ENCODE results near the gene ARHGEF10L. TPM values are rescaled to one million over a fixed set of nuclear protein-coding genes. Genes with fewer than 3 reads are reported as not detected.

Gene ARHGEF10L
- total RNA-seq, 1 experiment from 2014 or later, result not detected

DNA sequence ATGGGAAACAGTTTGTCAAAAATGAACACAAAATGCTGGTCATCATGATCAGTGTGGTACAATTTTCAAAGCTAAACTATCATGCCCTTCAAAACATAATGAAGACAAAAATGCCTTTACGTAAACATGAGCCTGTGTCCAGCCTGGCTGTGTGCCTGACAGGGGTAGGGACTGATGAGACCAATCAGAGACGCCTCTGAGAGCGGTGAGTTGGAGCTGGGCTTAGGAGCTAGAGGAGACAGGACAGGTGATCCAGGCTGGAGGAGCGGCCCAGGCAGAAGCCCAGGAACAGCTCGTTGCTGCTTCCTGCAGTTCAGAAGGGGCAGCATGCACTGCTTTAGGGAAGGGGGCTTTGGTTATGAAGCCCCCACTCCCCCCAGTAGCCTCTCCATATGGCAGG lies 70.0 kb downstream of the ARHGEF10L start:
- no peaks in the 10 kb centered on the region for H3K79me2 ChIP-seq (ENCODE audit: low read length)
- no peak overlapping the region for H3K9ac ChIP-seq (ENCODE audit: low read length)
- H2AFZ ChIP-seq (ENCODE audit: low read length), result no peak overlapping the region
- H3K9me2 ChIP-seq (replicated peaks; ENCODE audit: insufficient read depth, low read length), result no peaks in the 10 kb centered on the region
- H4K20me1 ChIP-seq (ENCODE audit: insufficient read depth, low read depth, low read length), result no peaks in the 10 kb centered on the region
- no peak overlapping the region for H3K4me2 ChIP-seq (ENCODE audit: low read depth, low read length, poor library complexity, severe bottlenecking)
- H3K36me3 ChIP-seq (ENCODE audit: insufficient read depth, low read length), result no peaks in the 10 kb centered on the region
- no peak for DNase-seq
- no peak overlapping the region for H3K4me3 ChIP-seq (ENCODE audit: low read length)
- no peaks in the 10 kb centered on the region for H3K9me3 ChIP-seq (ENCODE audit: low read length)
- no peak overlapping the region for H3K27ac ChIP-seq (ENCODE audit: low read length)
- H3K4me1 ChIP-seq (ENCODE audit: low read length), result no peaks in the 10 kb centered on the region
- no peaks in the 10 kb centered on the region for H3K27me3 ChIP-seq (ENCODE audit: low read length)

- H3K27ac ChIP-seq (ENCODE audit: low read length), result no peak overlapping the region
- H3K9me3 ChIP-seq (ENCODE audit: low read length), result no peaks in the 10 kb centered on the region
- no peaks in the 10 kb centered on the region for H3K9me2 ChIP-seq (replicated peaks; ENCODE audit: insufficient read depth, low read length)
- no peaks in the 10 kb centered on the region for H4K20me1 ChIP-seq (ENCODE audit: insufficient read depth, low read depth, low read length)
- no peaks in the 10 kb centered on the region for H3K4me1 ChIP-seq (ENCODE audit: low read length)
- H3K27me3 ChIP-seq (ENCODE audit: low read length), result no peaks in the 10 kb centered on the region
- no peak overlapping the region for H2AFZ ChIP-seq (ENCODE audit: low read length)
- H3K4me2 ChIP-seq (ENCODE audit: low read depth, low read length, poor library complexity, severe bottlenecking), result no peak overlapping the region
- DNase-seq, result no peak
- H3K9ac ChIP-seq (ENCODE audit: low read length), result no peak overlapping the region
- no peaks in the 10 kb centered on the region for H3K79me2 ChIP-seq (ENCODE audit: low read length)
- H3K4me3 ChIP-seq (ENCODE audit: low read length), result no peak overlapping the region
- H3K36me3 ChIP-seq (ENCODE audit: insufficient read depth, low read length), result no peaks in the 10 kb centered on the region
These were observed 70.6 kb downstream of the ARHGEF10L start for GRCh38 chr1:17610085-17610484.

DNA sequence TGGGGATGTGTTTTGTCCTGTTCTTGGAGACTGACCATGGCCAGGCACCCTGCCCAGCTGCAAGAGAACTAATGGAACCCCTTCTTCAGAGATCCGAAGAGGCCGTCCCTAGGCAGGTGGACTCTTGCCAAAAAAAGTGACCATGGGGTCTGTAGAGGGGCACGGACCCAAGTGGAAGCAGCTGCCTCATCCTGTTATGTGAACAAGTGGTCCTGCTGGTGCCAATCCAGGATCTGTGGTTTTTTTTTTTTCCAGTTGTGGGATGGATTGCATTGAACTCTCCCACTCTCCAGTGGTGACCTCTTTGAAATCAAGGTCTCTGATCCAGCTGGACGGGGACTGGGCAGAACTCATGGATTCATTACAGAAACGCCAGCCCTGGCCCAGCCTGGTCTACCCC lies 71.2 kb downstream of the ARHGEF10L start:
- H2AFZ ChIP-seq (ENCODE audit: low read length), result no peak overlapping the region
- no peaks in the 10 kb centered on the region for H3K9me2 ChIP-seq (replicated peaks; ENCODE audit: insufficient read depth, low read length)
- no peak for DNase-seq
- H3K4me3 ChIP-seq (ENCODE audit: low read length), result no peak overlapping the region
- no peak overlapping the region for H3K4me2 ChIP-seq (ENCODE audit: low read depth, low read length, poor library complexity, severe bottlenecking)
- no peaks in the 10 kb centered on the region for H3K79me2 ChIP-seq (ENCODE audit: low read length)
- H3K4me1 ChIP-seq (ENCODE audit: low read length), result no peaks in the 10 kb centered on the region
- no peak overlapping the region for H3K27ac ChIP-seq (ENCODE audit: low read length)
- H4K20me1 ChIP-seq (ENCODE audit: insufficient read depth, low read depth, low read length), result no peaks in the 10 kb centered on the region
- no peaks in the 10 kb centered on the region for H3K27me3 ChIP-seq (ENCODE audit: low read length)
- no peaks in the 10 kb centered on the region for H3K36me3 ChIP-seq (ENCODE audit: insufficient read depth, low read length)
- no peak overlapping the region for H3K9ac ChIP-seq (ENCODE audit: low read length)
- H3K9me3 ChIP-seq (ENCODE audit: low read length), result no peaks in the 10 kb centered on the region

DNA sequence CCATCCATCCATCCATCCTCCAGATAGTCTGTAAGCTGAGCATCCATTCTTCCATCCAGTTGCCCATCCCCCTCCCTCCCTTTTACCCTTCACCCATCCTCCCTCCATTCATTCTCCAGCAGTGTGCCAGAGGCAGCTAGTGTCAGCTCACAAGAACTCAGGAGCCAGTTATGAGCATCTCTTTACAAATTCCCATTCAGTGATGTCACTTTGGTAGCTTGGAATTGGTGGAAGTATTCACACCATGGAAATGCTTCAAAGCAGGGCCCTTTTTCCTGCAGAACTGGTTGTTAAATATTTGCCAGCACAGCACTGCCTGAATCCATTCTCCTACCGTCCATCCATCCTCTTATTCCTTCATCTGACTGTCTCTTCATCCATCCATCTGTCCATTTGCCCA lies 72.5 kb downstream of the ARHGEF10L start:
- no peak overlapping the region for H3K27ac ChIP-seq (ENCODE audit: low read length)
- H3K4me2 ChIP-seq (ENCODE audit: low read depth, low read length, poor library complexity, severe bottlenecking), result no peak overlapping the region
- no peaks in the 10 kb centered on the region for H3K36me3 ChIP-seq (ENCODE audit: insufficient read depth, low read length)
- H3K27me3 ChIP-seq (ENCODE audit: low read length), result no peaks in the 10 kb centered on the region
- DNase-seq, result no peak
- no peak overlapping the region for H3K9ac ChIP-seq (ENCODE audit: low read length)
- H3K4me3 ChIP-seq (ENCODE audit: low read length), result no peak overlapping the region
- no peaks in the 10 kb centered on the region for H3K4me1 ChIP-seq (ENCODE audit: low read length)
- H3K9me2 ChIP-seq (replicated peaks; ENCODE audit: insufficient read depth, low read length), result no peaks in the 10 kb centered on the region
- no peak overlapping the region for H2AFZ ChIP-seq (ENCODE audit: low read length)
- no peaks in the 10 kb centered on the region for H3K9me3 ChIP-seq (ENCODE audit: low read length)
- no peaks in the 10 kb centered on the region for H4K20me1 ChIP-seq (ENCODE audit: insufficient read depth, low read depth, low read length)
- no peaks in the 10 kb centered on the region for H3K79me2 ChIP-seq (ENCODE audit: low read length)

DNA sequence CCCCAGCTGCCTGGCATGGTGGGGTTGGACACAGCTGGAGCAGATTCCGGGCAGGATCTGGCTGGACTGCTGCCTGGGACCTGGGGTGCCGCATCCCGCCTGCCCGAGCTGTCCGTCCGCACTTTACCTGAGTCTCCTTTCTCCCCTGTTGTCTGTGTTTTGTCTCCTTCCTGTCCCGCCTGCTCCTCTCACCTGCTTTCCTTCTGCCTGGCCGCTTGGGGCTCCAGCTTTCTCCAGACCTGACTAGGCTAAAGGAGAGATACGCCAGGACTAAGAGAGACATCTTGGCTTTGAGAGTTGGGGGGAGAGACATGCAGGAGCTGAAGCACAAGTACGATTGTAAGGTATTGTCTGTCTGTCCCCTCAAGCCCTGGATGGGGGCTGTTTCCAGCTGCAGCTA lies 73.3 kb downstream of the ARHGEF10L start:
- no peak overlapping the region for H3K4me2 ChIP-seq (ENCODE audit: low read depth, low read length, poor library complexity, severe bottlenecking)
- no peak overlapping the region for H3K27ac ChIP-seq (ENCODE audit: low read length)
- H3K79me2 ChIP-seq (ENCODE audit: low read length), result no peaks in the 10 kb centered on the region
- H3K4me3 ChIP-seq (ENCODE audit: low read length), result no peak overlapping the region
- H3K27me3 ChIP-seq (ENCODE audit: low read length), result no peaks in the 10 kb centered on the region
- no peaks in the 10 kb centered on the region for H3K36me3 ChIP-seq (ENCODE audit: insufficient read depth, low read length)
- H3K9me2 ChIP-seq (replicated peaks; ENCODE audit: insufficient read depth, low read length), result no peaks in the 10 kb centered on the region
- no peaks in the 10 kb centered on the region for H3K4me1 ChIP-seq (ENCODE audit: low read length)
- no peaks in the 10 kb centered on the region for H3K9me3 ChIP-seq (ENCODE audit: low read length)
- no peaks in the 10 kb centered on the region for H4K20me1 ChIP-seq (ENCODE audit: insufficient read depth, low read depth, low read length)
- H2AFZ ChIP-seq (ENCODE audit: low read length), result no peak overlapping the region
- no peak for DNase-seq
- no peak overlapping the region for H3K9ac ChIP-seq (ENCODE audit: low read length)

- Histone ChIP-seq H3K27me3 (ENCODE audit: low read length) (no peaks in the 10 kb centered on the region), H3K4me3 (ENCODE audit: low read length) (no peak overlapping the region), H3K9me3 (ENCODE audit: low read length) (no peaks in the 10 kb centered on the region), H3K79me2 (ENCODE audit: low read length) (no peaks in the 10 kb centered on the region), H3K27ac (ENCODE audit: low read length) (no peak overlapping the region), H3K36me3 (ENCODE audit: insufficient read depth, low read length) (no peaks in the 10 kb centered on the region), H4K20me1 (ENCODE audit: insufficient read depth, low read depth, low read length) (no peaks in the 10 kb centered on the region), H3K9me2 (replicated peaks; ENCODE audit: insufficient read depth, low read length) (no peaks in the 10 kb centered on the region), H3K9ac (ENCODE audit: low read length) (no peak overlapping the region), H2AFZ (ENCODE audit: low read length) (no peak overlapping the region), H3K4me2 (ENCODE audit: low read depth, low read length, poor library complexity, severe bottlenecking) (no peak overlapping the region), H3K4me1 (ENCODE audit: low read length) (no peaks in the 10 kb centered on the region)
- DNase-seq, result no peak
These were observed 75.1 kb downstream of the ARHGEF10L start for GRCh38 chr1:17614586-17614985.

- no peaks in the 10 kb centered on the region for H4K20me1 ChIP-seq (ENCODE audit: insufficient read depth, low read depth, low read length)
- no peak overlapping the region for H3K27ac ChIP-seq (ENCODE audit: low read length)
- H3K9me3 ChIP-seq (ENCODE audit: low read length), result no peaks in the 10 kb centered on the region
These were observed 75.7 kb downstream of the ARHGEF10L start for GRCh38 chr1:17615157-17615556.

GRCh38 chr1:17615959-17616358 lies 76.5 kb downstream of the ARHGEF10L start:
- Histone ChIP-seq H3K4me1 (ENCODE audit: low read length) (no peaks in the 10 kb centered on the region), H3K27ac (ENCODE audit: low read length) (no peak overlapping the region), H3K4me2 (ENCODE audit: low read depth, low read length, poor library complexity, severe bottlenecking) (no peak overlapping the region), H3K4me3 (ENCODE audit: low read length) (no peak overlapping the region), H2AFZ (ENCODE audit: low read length) (no peak overlapping the region), H3K36me3 (ENCODE audit: insufficient read depth, low read length) (no peaks in the 10 kb centered on the region), H3K79me2 (ENCODE audit: low read length) (no peaks in the 10 kb centered on the region), H3K9me3 (ENCODE audit: low read length) (no peaks in the 10 kb centered on the region), H3K27me3 (ENCODE audit: low read length) (no peaks in the 10 kb centered on the region), H3K9ac (ENCODE audit: low read length) (no peak overlapping the region), H3K9me2 (replicated peaks; ENCODE audit: insufficient read depth, low read length) (no peaks in the 10 kb centered on the region), H4K20me1 (ENCODE audit: insufficient read depth, low read depth, low read length) (no peaks in the 10 kb centered on the region)
- DNase-seq, result no peak

More at GRCh38 chr1:17615157-17615556, 75.7 kb downstream of the ARHGEF10L start:
- Histone ChIP-seq H3K4me3 (ENCODE audit: low read length) (no peak overlapping the region), H3K4me2 (ENCODE audit: low read depth, low read length, poor library complexity, severe bottlenecking) (no peak overlapping the region), H3K36me3 (ENCODE audit: insufficient read depth, low read length) (no peaks in the 10 kb centered on the region), H3K9ac (ENCODE audit: low read length) (no peak overlapping the region), H3K9me2 (replicated peaks; ENCODE audit: insufficient read depth, low read length) (no peaks in the 10 kb centered on the region), H3K79me2 (ENCODE audit: low read length) (no peaks in the 10 kb centered on the region), H3K27me3 (ENCODE audit: low read length) (no peaks in the 10 kb centered on the region), H3K4me1 (ENCODE audit: low read length) (no peaks in the 10 kb centered on the region), H2AFZ (ENCODE audit: low read length) (no peak overlapping the region)
- DNase-seq, result no peak

DNA sequence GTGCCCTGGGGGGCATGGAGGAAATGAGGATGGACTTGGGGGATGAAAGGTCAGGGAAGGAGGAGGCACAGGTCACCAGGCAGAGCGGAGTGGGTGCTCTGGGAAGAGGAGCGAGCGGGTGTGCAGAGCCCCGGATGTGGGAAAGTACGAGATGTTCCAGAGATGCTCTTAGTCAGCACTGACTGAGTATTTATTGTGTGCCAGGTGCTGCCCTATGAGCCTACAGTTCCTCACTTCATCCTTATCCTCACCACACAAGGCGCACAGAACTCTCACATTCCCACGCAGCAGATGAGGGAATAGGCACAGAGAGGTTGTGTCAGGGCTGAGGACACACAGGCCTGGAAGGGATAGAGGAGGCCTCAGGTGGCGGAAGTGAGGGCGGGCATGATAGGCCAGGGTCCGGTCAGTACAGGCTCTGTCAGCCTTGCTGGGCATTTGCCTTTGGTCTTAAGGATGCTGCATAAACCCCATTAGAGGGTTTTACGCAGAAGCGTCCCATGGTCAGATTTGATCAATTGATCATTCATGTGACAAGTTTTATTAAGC lies 77.3 kb downstream of the ARHGEF10L start:
- no peak overlapping the region for H3K27ac ChIP-seq (ENCODE audit: low read length)

More for the DNA sequence above, 77.3 kb downstream of the ARHGEF10L start:
- H3K4me1 ChIP-seq (ENCODE audit: low read length), result peaks cover 3% of the 10 kb centered on the region
- no peaks in the 10 kb centered on the region for H4K20me1 ChIP-seq (ENCODE audit: insufficient read depth, low read depth, low read length)
- DNase-seq, result no peak
- H3K27me3 ChIP-seq (ENCODE audit: low read length), result no peaks in the 10 kb centered on the region
- no peak overlapping the region for H3K4me3 ChIP-seq (ENCODE audit: low read length)
- H2AFZ ChIP-seq (ENCODE audit: low read length), result no peak overlapping the region
- no peaks in the 10 kb centered on the region for H3K79me2 ChIP-seq (ENCODE audit: low read length)
- no peaks in the 10 kb centered on the region for H3K9me3 ChIP-seq (ENCODE audit: low read length)
- H3K9me2 ChIP-seq (replicated peaks; ENCODE audit: insufficient read depth, low read length), result no peaks in the 10 kb centered on the region
- no peak overlapping the region for H3K9ac ChIP-seq (ENCODE audit: low read length)
- no peaks in the 10 kb centered on the region for H3K36me3 ChIP-seq (ENCODE audit: insufficient read depth, low read length)
- no peak overlapping the region for H3K4me2 ChIP-seq (ENCODE audit: low read depth, low read length, poor library complexity, severe bottlenecking)
